ENCODE results near the gene RENBP.

GRCh38 chrX:153952373-153953026 lies 8.1 kb upstream of the RENBP start:
- no peak for TF ChIP-seq CTCF (IDR thresholded peaks at IDR 0.05; ENCODE audit: low read length)
- no peak for TF ChIP-seq EZH2 (optimal IDR thresholded peaks at IDR 0.05; ENCODE audit: low read depth, low read length)

Data from MM.1S (cell line).